Esophagus muscularis mucosa (tissue), 4 donors: ENCODE results near the gene GRID1.

Experiments
- CTCF ChIP-seq, 3 experiments: fragments of 200-600 bp in 2 of 3; fragments of 450-650 bp in 1 of 3; sonication (generic) in 2 of 3; IDR thresholded peaks; one replicate each; pipeline ENCODE4 v1.5.1; 2017 to 2019; ENCODE audit warnings: antibody characterized with exemption in 3 of 3, mild to moderate bottlenecking in 2 of 3, moderate library complexity in 1 of 3
- EP300 ChIP-seq: sonication (generic); formaldehyde crosslinking; IDR thresholded peaks from one replicate; pipeline ENCODE4 v1.6.1; 2017; ENCODE audit warnings: antibody characterized with exemption
- POLR2A ChIP-seq: fragments of 450-650 bp; IDR thresholded peaks from one replicate; pipeline ENCODE4 v1.6.1; 2017; ENCODE audit warnings: antibody characterized with exemption, moderate library complexity, mild to moderate bottlenecking, low read depth
- POLR2AphosphoS5 ChIP-seq, 2 donors: sonication (generic); formaldehyde crosslinking; IDR thresholded peaks; one replicate each; pipeline ENCODE4 v1.6.1; 2017; ENCODE audit warnings: antibody characterized with exemption in 2 of 2

GRCh38 chr10:86104156-86104555 is 262.4 kb downstream of the GRID1 start:
- no peak for TF ChIP-seq CTCF (IDR thresholded peaks at IDR 0.05)
- TF ChIP-seq POLR2AphosphoS5 (IDR thresholded peaks at IDR 0.05), result no peak
- no peak for TF ChIP-seq EP300
- no peak for TF ChIP-seq POLR2A
